ENCODE data around the gene COPS6. TPM values are rescaled to one million over a fixed set of nuclear protein-coding genes. Genes with fewer than 3 reads are reported as not detected.

COPS6 gene
- total RNA-seq, 2 experiments from 2014 or later, result 79.0 to 83.9 TPM

DNA sequence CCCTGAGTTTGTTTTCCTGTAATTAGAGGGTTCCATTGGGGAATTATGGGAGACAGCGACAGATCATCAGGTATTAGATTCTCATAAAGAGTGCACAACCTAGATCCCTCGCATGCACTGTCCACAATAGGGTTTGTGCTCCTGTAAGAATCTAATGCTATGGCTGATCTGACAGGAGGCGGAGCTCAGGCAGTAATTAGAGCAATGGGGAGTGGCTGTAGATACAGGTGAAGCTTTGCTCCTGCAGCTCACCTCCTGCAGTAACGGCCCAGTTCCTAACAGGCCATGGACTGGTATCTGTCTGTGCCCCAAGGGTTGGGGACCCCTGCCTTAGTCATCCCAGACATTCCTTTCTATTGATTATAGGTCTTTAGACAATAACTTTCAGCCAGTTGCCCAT is 40.1 kb upstream of the COPS6 start:
- Mint-ChIP-seq H3K27ac (peak overlapping the region; percentile 96), H3K36me3 (ENCODE audit: low read depth) (no peaks in the 10 kb centered on the region), H3K27me3 (no peaks in the 10 kb centered on the region), H3K4me3 (peak overlapping the region; percentile 95), H3K4me1 (ENCODE audit: low read depth) (peaks cover 25% of the 10 kb centered on the region), H3K9me3 (no peaks in the 10 kb centered on the region)
- H3K36me3 ChIP-seq (ENCODE audit: insufficient read depth, low read length), result no peaks in the 10 kb centered on the region
- ATAC-seq (ENCODE audit: poor library complexity) (no peak), DNase-seq (peak in 1 of 14 experiments; percentile 7)
- ChIA-PET CTCF (no interaction called here), POLR2A (interaction anchor here (1.7 to 2.8 kb wide), 4 partner anchors 22 to 129 kb away, joined by 5 to 16 read pairs (median 10); partner anchors contain the start of genes AP4M1, MCM7 and TRIM4)
- H3K4me3 ChIP-seq (ENCODE audit: low read length), result no peak overlapping the region
- H3K27me3 ChIP-seq (ENCODE audit: control insufficient read depth in 1 of 2, insufficient read depth in 2 of 2, low read length in 2 of 2), result no peaks in the 10 kb centered on the region
- H3K4me1 ChIP-seq (ENCODE audit: insufficient read depth, low read length), result peaks cover 20% of the 10 kb centered on the region
- TF ChIP-seq, protein P1, sequence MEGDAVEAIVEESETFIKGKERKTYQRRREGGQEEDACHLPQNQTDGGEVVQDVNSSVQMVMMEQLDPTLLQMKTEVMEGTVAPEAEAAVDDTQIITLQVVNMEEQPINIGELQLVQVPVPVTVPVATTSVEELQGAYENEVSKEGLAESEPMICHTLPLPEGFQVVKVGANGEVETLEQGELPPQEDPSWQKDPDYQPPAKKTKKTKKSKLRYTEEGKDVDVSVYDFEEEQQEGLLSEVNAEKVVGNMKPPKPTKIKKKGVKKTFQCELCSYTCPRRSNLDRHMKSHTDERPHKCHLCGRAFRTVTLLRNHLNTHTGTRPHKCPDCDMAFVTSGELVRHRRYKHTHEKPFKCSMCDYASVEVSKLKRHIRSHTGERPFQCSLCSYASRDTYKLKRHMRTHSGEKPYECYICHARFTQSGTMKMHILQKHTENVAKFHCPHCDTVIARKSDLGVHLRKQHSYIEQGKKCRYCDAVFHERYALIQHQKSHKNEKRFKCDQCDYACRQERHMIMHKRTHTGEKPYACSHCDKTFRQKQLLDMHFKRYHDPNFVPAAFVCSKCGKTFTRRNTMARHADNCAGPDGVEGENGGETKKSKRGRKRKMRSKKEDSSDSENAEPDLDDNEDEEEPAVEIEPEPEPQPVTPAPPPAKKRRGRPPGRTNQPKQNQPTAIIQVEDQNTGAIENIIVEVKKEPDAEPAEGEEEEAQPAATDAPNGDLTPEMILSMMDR (IDR thresholded peaks at IDR 0.05), result no peak
- no peaks in the 10 kb centered on the region for H3K9me3 ChIP-seq (ENCODE audit: control insufficient read depth in 1 of 2, insufficient read depth in 1 of 2, low read length in 2 of 2)
- H3K27ac ChIP-seq (ENCODE audit: low read depth in 1 of 2, low read length in 2 of 2), result no peak overlapping the region
- intact Hi-C loops (cut with DNase I, micrococcal nuclease), result loop anchor here (2.0 to 5.0 kb wide), 3 partner anchors 32 to 34 kb away; partner anchors contain the start of gene ZNF3 (in 2 of the 2)

DNA sequence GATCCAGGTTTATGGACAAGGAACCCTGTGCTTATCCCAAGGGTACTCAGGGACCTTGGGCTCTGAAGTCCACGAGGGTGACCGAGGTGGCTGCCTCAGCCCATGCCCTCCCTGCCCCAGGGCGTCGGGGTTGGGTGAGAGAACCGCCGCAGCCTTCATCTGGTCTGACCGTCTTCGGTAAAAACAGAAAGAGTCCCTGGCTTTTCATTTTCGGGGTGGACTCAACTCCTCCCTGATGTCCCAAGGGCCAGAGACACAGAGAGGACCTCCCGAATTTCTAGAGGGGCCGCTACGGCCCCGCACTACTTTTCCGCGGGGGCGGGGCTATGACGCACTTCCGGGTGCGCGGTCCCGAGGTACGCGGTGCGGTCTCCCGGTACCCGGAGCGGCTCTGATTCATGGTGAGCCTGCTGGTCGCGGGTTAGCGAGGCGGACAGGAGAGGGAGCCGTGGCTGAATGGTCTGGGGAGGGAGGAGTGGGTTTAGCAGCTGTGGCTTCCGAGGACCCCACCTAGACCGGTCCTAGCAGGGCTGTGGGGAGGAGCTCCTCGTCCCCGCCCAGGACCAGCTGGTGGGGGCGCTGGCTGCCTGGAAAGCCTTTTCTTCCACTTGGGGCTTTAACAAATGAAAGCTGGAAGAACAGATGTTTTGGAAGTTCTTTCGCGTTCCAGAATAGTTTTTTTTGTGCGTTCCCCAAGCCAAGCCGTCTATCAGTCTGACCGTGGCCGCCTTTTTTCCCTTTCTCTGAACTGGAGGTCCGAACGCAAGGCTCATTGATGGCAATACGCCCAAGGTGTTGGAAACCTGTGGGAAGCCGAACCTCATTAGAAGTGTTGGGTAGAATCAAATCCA is 39.1 kb upstream of the COPS6 start, which contains the start of gene ZSCAN21:
ZSCAN21 (plus strand) TSS at position 334 of the 851 bp plus-strand sequence. CDS start 7,233 bp downstream, outside the sequence.
- peaks cover 25% of the 10 kb centered on the region for H3K4me1 Mint-ChIP-seq (ENCODE audit: low read depth)
- peak within 1 kb of the TSS; percentile 77 to 88 for H3K27ac ChIP-seq (ENCODE audit: low read depth in 1 of 2, low read length in 2 of 2)
- peak within 1 kb of the TSS; percentile 96 for H3K27ac Mint-ChIP-seq
- no peaks in the 10 kb centered on the region for H3K36me3 ChIP-seq (ENCODE audit: insufficient read depth, low read length)
- H3K9me3 Mint-ChIP-seq, result no peaks in the 10 kb centered on the region
- ChIA-PET POLR2A (interaction anchor here (0.7 to 2.8 kb wide), 14 partner anchors 9 to 537 kb away, joined by 3 to 16 read pairs (median 6); partner anchors contain the start of genes AP4M1, FBXO24, LRCH4 and MBLAC1), CTCF (interaction anchor here (0.9 to 1.4 kb wide), 3 partner anchors 9 to 70 kb away, joined by 3 read pairs; partner anchors contain the start of gene CNPY4)
- intact Hi-C loops (cut with DNase I, micrococcal nuclease), result loop anchor here (1.0 to 10.0 kb wide), 9 partner anchors 31 to 135 kb away; partner anchors contain the start of genes TRIM4 (in 2 of the 2), ZNF3 (in 2 of the 2) and AZGP1 (in 1 of the 2)
- peak within 1 kb of the TSS; percentile 97 for H3K4me3 ChIP-seq (ENCODE audit: low read length)
- TF ChIP-seq, protein P1 (IDR thresholded peaks at IDR 0.05), result peak; percentile 20
- ATAC-seq (ENCODE audit: poor library complexity) (peak; percentile 88), DNase-seq (peak; percentile 59 to 89 (median 74))
- peaks cover 18% of the 10 kb centered on the region for H3K4me1 ChIP-seq (ENCODE audit: insufficient read depth, low read length)
- H3K27me3 Mint-ChIP-seq, result no peaks in the 10 kb centered on the region
- H3K9me3 ChIP-seq (ENCODE audit: control insufficient read depth in 1 of 2, insufficient read depth in 1 of 2, low read length in 2 of 2), result no peaks in the 10 kb centered on the region
- no peaks in the 10 kb centered on the region for H3K27me3 ChIP-seq (ENCODE audit: control insufficient read depth in 1 of 2, insufficient read depth in 2 of 2, low read length in 2 of 2)
- no peaks in the 10 kb centered on the region for H3K36me3 Mint-ChIP-seq (ENCODE audit: low read depth)
- H3K4me3 Mint-ChIP-seq, result peak within 1 kb of the TSS; percentile 95

DNA sequence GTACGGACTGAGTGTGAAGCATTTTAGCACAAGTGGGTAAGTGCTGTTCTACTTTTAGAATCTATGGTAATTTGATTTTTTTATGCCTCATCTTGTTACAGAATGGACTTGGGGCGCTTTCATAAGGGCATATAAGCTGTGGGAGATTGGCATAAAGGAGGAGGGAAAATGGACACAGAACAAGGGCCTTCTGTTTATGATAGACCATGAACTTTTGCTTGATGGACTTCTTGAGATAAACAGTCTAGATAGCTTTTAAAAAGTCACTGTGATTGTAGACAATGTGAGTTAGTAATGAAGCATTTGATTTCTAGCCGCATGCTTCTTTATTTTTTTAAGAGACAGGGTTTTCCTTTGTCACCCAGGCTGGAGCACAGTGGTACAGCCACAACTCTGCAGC is 37.2 kb upstream of the COPS6 start:
- Histone ChIP-seq H3K4me3 (ENCODE audit: low read length) (no peak overlapping the region), H3K36me3 (ENCODE audit: insufficient read depth, low read length) (no peaks in the 10 kb centered on the region), H3K27ac (ENCODE audit: low read depth in 1 of 2, low read length in 2 of 2) (no peak overlapping the region), H3K27me3 (ENCODE audit: control insufficient read depth in 1 of 2, insufficient read depth in 2 of 2, low read length in 2 of 2) (no peaks in the 10 kb centered on the region), H3K9me3 (ENCODE audit: control insufficient read depth in 1 of 2, insufficient read depth in 1 of 2, low read length in 2 of 2) (no peaks in the 10 kb centered on the region), H3K4me1 (ENCODE audit: insufficient read depth, low read length) (peaks cover 16% of the 10 kb centered on the region)
- Mint-ChIP-seq H3K27ac (peak overlapping the region; percentile 68), H3K4me1 (ENCODE audit: low read depth) (peaks cover 25% of the 10 kb centered on the region), H3K9me3 (no peaks in the 10 kb centered on the region), H3K36me3 (ENCODE audit: low read depth) (no peaks in the 10 kb centered on the region), H3K27me3 (no peaks in the 10 kb centered on the region), H3K4me3 (peak overlapping the region; percentile 81)
- ChIA-PET POLR2A (no interaction called here), CTCF (no interaction called here)
- ATAC-seq (ENCODE audit: poor library complexity) (no peak), DNase-seq (no peak)
- intact Hi-C loops (cut with DNase I, micrococcal nuclease), result loop anchor here (5.0 to 10.0 kb wide), 5 partner anchors 54 to 137 kb away; partner anchors contain the start of genes TRIM4 (in 2 of the 2) and AZGP1 (in 1 of the 2)
- TF ChIP-seq, protein P1 (IDR thresholded peaks at IDR 0.05), result no peak

Data from CD4-positive, alpha-beta T cell (primary cell).